ENCODE measurements around the gene CPXM2. TPM values are rescaled to one million over a fixed set of nuclear protein-coding genes. Genes with fewer than 3 reads are reported as not detected.

CPXM2 gene
- total and polyA plus RNA-seq, 10 of the 15 experiments (the other 5 are each of a cell fraction or from before 2014, with no cell fraction given) = 0.08 to 1.1 (median 0.58) TPM

GRCh38 chr10:123848564-123849457 is 42.8 kb downstream of the CPXM2 start (continued):
- TF ChIP-seq LARP7 (IDR thresholded peaks at IDR 0.05) (no peak), RAD21 (IDR thresholded peaks at IDR 0.05; ENCODE audit: insufficient read depth, low read depth, low read length) (no peak), CEBPB (IDR thresholded peaks at IDR 0.05; ENCODE audit: borderline replicate concordance in 1 of 2, low read depth in 2 of 2, low read length in 2 of 2) (peak in 1 of 2 experiments; percentile 75; a peak in 1 of 4 replicates), SREBF2 (IDR thresholded peaks at IDR 0.05; ENCODE audit: low read length) (no peak), TCF12 (IDR thresholded peaks at IDR 0.05; ENCODE audit: low read depth, low read length) (0 out of 2 replicates have a peak, but pooled peaks have one; percentile 52), IRF5 (IDR thresholded peaks at IDR 0.05; ENCODE audit: borderline replicate concordance) (no peak), POLR2A (IDR thresholded peaks at IDR 0.05; ENCODE audit: low read depth, low read length) (no peak), BMI1 (IDR thresholded peaks at IDR 0.05; ENCODE audit: borderline replicate concordance) (no peak), CHD1 (IDR thresholded peaks at IDR 0.05; ENCODE audit: low read depth, low read length) (no peak), NBN (IDR thresholded peaks at IDR 0.05) (peak; percentile 97), ETV6 (conservative IDR thresholded peaks at IDR 0.05 in 1 of 2, IDR thresholded peaks at IDR 0.05 in 1 of 2; ENCODE audit: borderline replicate concordance in 1 of 2, low read depth in 1 of 2) (peak in 1 of 2 experiments; percentile 58; a peak in 1 of 4 replicates), USF1 (IDR thresholded peaks at IDR 0.05; ENCODE audit: borderline replicate concordance, extremely low read length, insufficient read depth, low read depth, low read length) (no peak), ZNF687 (IDR thresholded peaks at IDR 0.05) (no peak), TCF3 (IDR thresholded peaks at IDR 0.05; ENCODE audit: borderline replicate concordance, insufficient read depth, low read depth, low read length) (peak; percentile 35; the same call in 1 of the 2 replicates), SIX5 (IDR thresholded peaks at IDR 0.05; ENCODE audit: low read depth, low read length, severe bottlenecking) (no peak), ZNF622 (IDR thresholded peaks at IDR 0.05) (no peak), NRF1 (conservative IDR thresholded peaks at IDR 0.05; ENCODE audit: low read depth, low read length) (no peak), MYB (IDR thresholded peaks at IDR 0.05; ENCODE audit: borderline replicate concordance, low read depth, low read length) (no peak), DPF2 (IDR thresholded peaks at IDR 0.05) (no peak), USF2 (IDR thresholded peaks at IDR 0.05; ENCODE audit: borderline replicate concordance, low read depth, low read length) (no peak), KLF5 (IDR thresholded peaks at IDR 0.05; ENCODE audit: partially characterized antibody) (no peak)
